Neural cell (in vitro differentiated cells): ENCODE data around the gene PTPRD. TPM values are rescaled to one million over a fixed set of nuclear protein-coding genes. Genes with fewer than 3 reads are reported as not detected.

Source experiments
- H2AFZ ChIP-seq: fragments of 200-600, 300-800 bp; sonication (generic), shearing (Covaris generic); 2 replicates; pipeline ENCODE4 v1.6.0; 2014; ENCODE audit warnings: low read depth, mild to moderate bottlenecking, antibody characterized with exemption, low read length, moderate library complexity
- H3F3A ChIP-seq: fragments of 200-600 bp; shearing (Covaris generic); 2 replicates; pipeline ENCODE4 v1.6.1; 2016; ENCODE audit warnings: mild to moderate bottlenecking, moderate library complexity, mixed read lengths, antibody characterized with exemption, low read length; ENCODE audit not compliant: insufficient read depth, poor library complexity, severe bottlenecking
- H3K27ac ChIP-seq: fragments of 200-600, 300-800 bp; sonication (generic), shearing (Covaris generic); 2 replicates; pipeline ENCODE4 v1.5.1; 2014; ENCODE audit warnings: mild to moderate bottlenecking, low read length, moderate library complexity
- H3K27me3 ChIP-seq: fragments of 300-800, 200-600 bp; sonication (generic), shearing (Covaris generic); 2 replicates; pipeline ENCODE4 v1.6.0; 2014; ENCODE audit warnings: mild to moderate bottlenecking, low read depth, low read length, moderate library complexity; ENCODE audit not compliant: insufficient read depth
- H3K36me3 ChIP-seq: fragments of 300-800, 200-600 bp; sonication (generic), shearing (Covaris generic); 2 replicates; pipeline ENCODE4 v1.5.1; 2014; ENCODE audit warnings: mild to moderate bottlenecking, antibody characterized with exemption, low read length, moderate library complexity; ENCODE audit not compliant: insufficient read depth
- H3K4me2 ChIP-seq: fragments of 300-800, 200-600 bp; sonication (generic), shearing (Covaris generic); 2 replicates; pipeline ENCODE4 v1.6.0; 2014; ENCODE audit warnings: mild to moderate bottlenecking, low read length
- H3K4me3 ChIP-seq: fragments of 300-800, 200-600 bp; sonication (generic), shearing (Covaris generic); 2 replicates; pipeline ENCODE4 v1.5.1; 2014; ENCODE audit warnings: mild to moderate bottlenecking, low read length, moderate library complexity
- H3K79me2 ChIP-seq: fragments of 200-600 bp; shearing (Covaris generic); replicated peaks from 2 replicates; pipeline ENCODE4 v1.6.0; 2014; ENCODE audit warnings: mild to moderate bottlenecking, low read length, moderate library complexity; ENCODE audit not compliant: insufficient read depth
- H3K9ac ChIP-seq: fragments of 300-800, 200-600 bp; sonication (generic), shearing (Covaris generic); 2 replicates; pipeline ENCODE4 v1.6.1; 2016; ENCODE audit warnings: mild to moderate bottlenecking, low read length, mixed read lengths
- H3K9me2 ChIP-seq: fragments of 200-600 bp; shearing (Covaris generic); 2 replicates; pipeline ENCODE4 v1.6.1; 2016; ENCODE audit warnings: mild to moderate bottlenecking, low read length, mixed read lengths; ENCODE audit not compliant: insufficient read depth
- H3K9me3 ChIP-seq: fragments of 200-600, 300-800 bp; sonication (generic), shearing (Covaris generic); 2 replicates; pipeline ENCODE4 v1.6.1; 2016; ENCODE audit warnings: mild to moderate bottlenecking, mixed run types, low read length, moderate library complexity, mixed read lengths
- H4K20me1 ChIP-seq: fragments of 200-600 bp; shearing (Covaris generic); 2 replicates; pipeline ENCODE4 v1.6.1; 2016; ENCODE audit warnings: mild to moderate bottlenecking, mixed run types; ENCODE audit not compliant: insufficient read depth
- EP300 ChIP-seq: fragments of 450-650 bp; conservative IDR thresholded peaks from 2 replicates; pipeline ENCODE4 v1.6.1; 2014; ENCODE audit warnings: antibody characterized with exemption, mild to moderate bottlenecking, moderate library complexity; ENCODE audit not compliant: poor library complexity, severe bottlenecking
- EZH2 ChIP-seq: fragments of 200-600, 300-800 bp; shearing (Covaris generic), sonication (generic); IDR thresholded peaks from 2 replicates; pipeline ENCODE4 v1.6.1; 2014; ENCODE audit warnings: antibody characterized with exemption, low read length, borderline replicate concordance, mild to moderate bottlenecking; ENCODE audit not compliant: insufficient read depth, poor library complexity, severe bottlenecking
- MXI1 ChIP-seq: fragments of 450-650 bp; conservative IDR thresholded peaks from 2 replicates; pipeline ENCODE4 v1.6.1; 2014; ENCODE audit warnings: antibody characterized with exemption, mild to moderate bottlenecking; ENCODE audit not compliant: poor library complexity, severe bottlenecking
- POLR2AphosphoS5 ChIP-seq: IDR thresholded peaks from 2 replicates; pipeline ENCODE4 v1.6.1; 2012
- RAD21 ChIP-seq: fragments of 450-650 bp; conservative IDR thresholded peaks from 2 replicates; pipeline ENCODE4 v1.6.1; 2014; ENCODE audit warnings: antibody characterized with exemption, mild to moderate bottlenecking, moderate library complexity
- SMC3 ChIP-seq: fragments of 450-650 bp; conservative IDR thresholded peaks from 2 replicates; pipeline ENCODE4 v1.6.1; 2014; ENCODE audit warnings: antibody characterized with exemption, mild to moderate bottlenecking, moderate library complexity; ENCODE audit not compliant: poor library complexity
- TAF1 ChIP-seq: IDR thresholded peaks from 2 replicates; pipeline ENCODE4 v1.6.1; 2012; ENCODE audit warnings: low read depth
- polyA plus RNA-seq: library from polyadenylated mRNA; depleted of rRNA; stranded (reverse); fragments of >200 nt; gene quantifications from 2 replicates; pipeline ENCODE4 v1.2.3, GENCODE V29; 2014
- TF ChIP-seq, protein P1 (sequence below): IDR thresholded peaks from 2 replicates; pipeline ENCODE4 v1.6.1; 2012; ENCODE audit warnings: borderline replicate concordance
- TF ChIP-seq, protein P2 (sequence below): fragments of 450-650 bp; IDR thresholded peaks from 2 replicates; pipeline ENCODE4 v1.5.1; 2014; ENCODE audit warnings: antibody characterized with exemption, mild to moderate bottlenecking, moderate library complexity; ENCODE audit not compliant: poor library complexity, severe bottlenecking

The PTPRD gene
- polyA plus RNA-seq, 1 donor from 2014 or later = 143 TPM

DNA sequence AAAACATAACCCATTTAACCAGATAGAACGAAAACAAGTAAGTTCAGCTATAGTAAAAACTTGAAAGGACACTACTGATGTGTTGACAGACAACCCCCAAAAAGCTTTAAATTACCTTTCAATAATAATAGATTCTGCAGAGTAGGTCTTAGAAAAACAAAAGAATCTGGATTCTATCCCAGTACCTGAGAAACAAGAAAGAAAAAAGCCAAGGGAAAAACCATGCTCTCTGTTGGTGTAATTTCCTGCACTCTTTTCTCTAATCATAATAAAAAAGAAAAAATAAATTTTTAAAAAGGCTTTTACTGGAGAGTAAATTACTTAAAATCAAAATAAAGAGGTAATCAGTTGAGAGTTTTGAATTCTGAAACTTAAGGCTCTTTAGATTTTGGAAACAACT is 1090.4 kb downstream of the PTPRD start:
- no peak overlapping the region for H3K27ac ChIP-seq
- no peak overlapping the region for H3K9ac ChIP-seq
- no peaks in the 10 kb centered on the region for H4K20me1 ChIP-seq
- H3F3A ChIP-seq = no peaks in the 10 kb centered on the region
- H3K27me3 ChIP-seq = no peaks in the 10 kb centered on the region
- H3K4me3 ChIP-seq = no peak overlapping the region
- H2AFZ ChIP-seq = no peak overlapping the region
- H3K9me3 ChIP-seq = no peaks in the 10 kb centered on the region
- TF ChIP-seq, protein P1, sequence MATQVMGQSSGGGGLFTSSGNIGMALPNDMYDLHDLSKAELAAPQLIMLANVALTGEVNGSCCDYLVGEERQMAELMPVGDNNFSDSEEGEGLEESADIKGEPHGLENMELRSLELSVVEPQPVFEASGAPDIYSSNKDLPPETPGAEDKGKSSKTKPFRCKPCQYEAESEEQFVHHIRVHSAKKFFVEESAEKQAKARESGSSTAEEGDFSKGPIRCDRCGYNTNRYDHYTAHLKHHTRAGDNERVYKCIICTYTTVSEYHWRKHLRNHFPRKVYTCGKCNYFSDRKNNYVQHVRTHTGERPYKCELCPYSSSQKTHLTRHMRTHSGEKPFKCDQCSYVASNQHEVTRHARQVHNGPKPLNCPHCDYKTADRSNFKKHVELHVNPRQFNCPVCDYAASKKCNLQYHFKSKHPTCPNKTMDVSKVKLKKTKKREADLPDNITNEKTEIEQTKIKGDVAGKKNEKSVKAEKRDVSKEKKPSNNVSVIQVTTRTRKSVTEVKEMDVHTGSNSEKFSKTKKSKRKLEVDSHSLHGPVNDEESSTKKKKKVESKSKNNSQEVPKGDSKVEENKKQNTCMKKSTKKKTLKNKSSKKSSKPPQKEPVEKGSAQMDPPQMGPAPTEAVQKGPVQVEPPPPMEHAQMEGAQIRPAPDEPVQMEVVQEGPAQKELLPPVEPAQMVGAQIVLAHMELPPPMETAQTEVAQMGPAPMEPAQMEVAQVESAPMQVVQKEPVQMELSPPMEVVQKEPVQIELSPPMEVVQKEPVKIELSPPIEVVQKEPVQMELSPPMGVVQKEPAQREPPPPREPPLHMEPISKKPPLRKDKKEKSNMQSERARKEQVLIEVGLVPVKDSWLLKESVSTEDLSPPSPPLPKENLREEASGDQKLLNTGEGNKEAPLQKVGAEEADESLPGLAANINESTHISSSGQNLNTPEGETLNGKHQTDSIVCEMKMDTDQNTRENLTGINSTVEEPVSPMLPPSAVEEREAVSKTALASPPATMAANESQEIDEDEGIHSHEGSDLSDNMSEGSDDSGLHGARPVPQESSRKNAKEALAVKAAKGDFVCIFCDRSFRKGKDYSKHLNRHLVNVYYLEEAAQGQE = no peak
- TF ChIP-seq TAF1 (no peak), EZH2 (no peak), RAD21 (no peak), EP300 (no peak), POLR2AphosphoS5 (no peak), SMC3 (no peak), MXI1 (no peak)
- TF ChIP-seq, protein P2, sequence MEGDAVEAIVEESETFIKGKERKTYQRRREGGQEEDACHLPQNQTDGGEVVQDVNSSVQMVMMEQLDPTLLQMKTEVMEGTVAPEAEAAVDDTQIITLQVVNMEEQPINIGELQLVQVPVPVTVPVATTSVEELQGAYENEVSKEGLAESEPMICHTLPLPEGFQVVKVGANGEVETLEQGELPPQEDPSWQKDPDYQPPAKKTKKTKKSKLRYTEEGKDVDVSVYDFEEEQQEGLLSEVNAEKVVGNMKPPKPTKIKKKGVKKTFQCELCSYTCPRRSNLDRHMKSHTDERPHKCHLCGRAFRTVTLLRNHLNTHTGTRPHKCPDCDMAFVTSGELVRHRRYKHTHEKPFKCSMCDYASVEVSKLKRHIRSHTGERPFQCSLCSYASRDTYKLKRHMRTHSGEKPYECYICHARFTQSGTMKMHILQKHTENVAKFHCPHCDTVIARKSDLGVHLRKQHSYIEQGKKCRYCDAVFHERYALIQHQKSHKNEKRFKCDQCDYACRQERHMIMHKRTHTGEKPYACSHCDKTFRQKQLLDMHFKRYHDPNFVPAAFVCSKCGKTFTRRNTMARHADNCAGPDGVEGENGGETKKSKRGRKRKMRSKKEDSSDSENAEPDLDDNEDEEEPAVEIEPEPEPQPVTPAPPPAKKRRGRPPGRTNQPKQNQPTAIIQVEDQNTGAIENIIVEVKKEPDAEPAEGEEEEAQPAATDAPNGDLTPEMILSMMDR = no peak
- no peaks in the 10 kb centered on the region for H3K9me2 ChIP-seq
- H3K79me2 ChIP-seq = no peaks in the 10 kb centered on the region
- H3K4me2 ChIP-seq = no peak overlapping the region
- no peaks in the 10 kb centered on the region for H3K36me3 ChIP-seq

DNA sequence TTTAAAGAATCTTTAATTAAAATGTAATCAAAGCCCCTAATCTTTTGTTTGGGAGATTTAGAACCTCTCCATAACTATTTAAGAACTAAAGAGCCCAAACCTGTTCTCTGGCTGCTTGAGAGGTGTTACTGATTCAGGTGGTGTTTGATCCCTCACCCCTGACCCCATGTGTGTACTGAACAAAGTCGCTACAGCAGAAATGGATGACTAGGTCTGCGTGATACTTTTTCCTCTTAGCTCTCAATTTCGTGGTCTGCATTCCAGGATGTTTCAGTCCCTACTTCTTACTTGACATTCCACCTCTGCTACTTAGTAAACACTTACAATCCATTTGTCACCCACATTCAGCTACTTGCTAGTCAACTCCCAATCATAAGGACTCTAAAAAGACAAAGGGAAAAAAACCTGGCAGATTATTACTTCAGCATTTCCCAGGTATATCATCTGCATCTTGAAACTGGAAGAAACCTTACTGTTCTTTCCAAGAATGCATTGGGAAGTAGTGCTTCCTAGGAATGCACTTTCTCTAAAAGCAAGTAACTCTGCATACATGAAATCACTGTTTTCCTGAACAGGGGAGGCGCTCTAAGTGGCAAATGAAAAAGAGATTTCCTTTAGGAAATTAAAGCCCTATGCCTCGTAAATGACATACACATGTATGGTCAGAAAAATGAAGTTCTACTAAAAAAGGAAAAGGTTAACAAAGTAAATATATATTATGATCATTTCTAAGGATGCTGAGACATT is 1091.6 kb downstream of the PTPRD start:
- Histone ChIP-seq H3K9ac (no peak overlapping the region), H3K36me3 (no peaks in the 10 kb centered on the region), H3K27me3 (no peaks in the 10 kb centered on the region), H3K79me2 (no peaks in the 10 kb centered on the region), H3F3A (no peaks in the 10 kb centered on the region), H3K9me2 (no peaks in the 10 kb centered on the region), H3K9me3 (no peaks in the 10 kb centered on the region), H4K20me1 (no peaks in the 10 kb centered on the region), H3K4me2 (no peak overlapping the region), H3K27ac (no peak overlapping the region), H3K4me3 (no peak overlapping the region), H2AFZ (no peak overlapping the region)
- TF ChIP-seq SMC3 (no peak), MXI1 (no peak)
- TF ChIP-seq, protein P2 = no peak
